CD14-positive monocyte (primary cell): ENCODE data around the gene PTPRN2. TPM values are rescaled to one million over a fixed set of nuclear protein-coding genes. Genes with fewer than 3 reads are reported as not detected.
A peak's percentile ranks its signal among the peaks of the same experiment; 100 is the strongest.

Experiments
- DNase-seq, 3 donors: peaks; one replicate each; pipeline ENCODE4 v3.0.0-alpha.2; 2011 to 2022
- H2AFZ ChIP-seq: 2 replicates; pipeline ENCODE4 v1.6.0; 2012; ENCODE audit warnings: mild to moderate bottlenecking, low read depth, low read length, inconsistent platforms; ENCODE audit not compliant: insufficient read depth, poor library complexity, severe bottlenecking
- H3K27ac ChIP-seq, 2 donors: 1 replicate in 1 of 2; 2 replicates in 1 of 2; pipeline ENCODE4 v1.5.1; 2012 to 2013; ENCODE audit warnings: low read length in 2 of 2, control low read depth in 1 of 2, inconsistent platforms in 1 of 2, low read depth in 1 of 2, mild to moderate bottlenecking in 1 of 2
- H3K27me3 ChIP-seq, 2 donors: one replicate each; pipeline versions ENCODE4 v1.6.0 to v1.6.1; 2011 to 2013; ENCODE audit warnings: low read length in 2 of 2; ENCODE audit not compliant: control insufficient read depth in 2 of 2, insufficient read depth in 2 of 2
- H3K36me3 ChIP-seq, 2 donors: replicated peaks in 1 of 2; 1 replicate in 1 of 2; 2 replicates in 1 of 2; pipeline versions ENCODE4 v1.5.1 to v1.6.1; 2012 to 2013; ENCODE audit warnings: low read length in 2 of 2, control low read depth in 1 of 2, inconsistent platforms in 1 of 2, mild to moderate bottlenecking in 1 of 2; ENCODE audit not compliant: insufficient read depth in 2 of 2, control insufficient read depth in 1 of 2
- H3K4me1 ChIP-seq, 2 donors: 1 replicate in 1 of 2; 2 replicates in 1 of 2; pipeline versions ENCODE4 v1.5.1 to v1.6.1; 2012 to 2013; ENCODE audit warnings: low read length in 2 of 2, control low read depth in 1 of 2, inconsistent platforms in 1 of 2, mild to moderate bottlenecking in 1 of 2, moderate library complexity in 1 of 2; ENCODE audit not compliant: insufficient read depth in 2 of 2, control insufficient read depth in 1 of 2
- H3K4me2 ChIP-seq: replicated peaks from 2 replicates; pipeline ENCODE3; 2012; ENCODE audit warnings: low read length, moderate library complexity, mild to moderate bottlenecking; ENCODE audit not compliant: poor library complexity, severe bottlenecking; ENCODE audit errors: extremely low read depth
- H3K4me3 ChIP-seq, 3 experiments: fragments of 200-600 bp in 1 of 3; sonication (generic) in 1 of 3; replicated peaks in 1 of 3; 1 replicate in 2 of 3; 2 replicates in 1 of 3; pipeline ENCODE4 v1.5.1; 2011 to 2013; ENCODE audit warnings: low read length in 3 of 3, mild to moderate bottlenecking in 3 of 3, control low read depth in 2 of 3, low read depth in 2 of 3, inconsistent platforms in 1 of 3, moderate library complexity in 1 of 3
- H3K79me2 ChIP-seq: 2 replicates; pipeline ENCODE4 v1.6.0; 2012; ENCODE audit warnings: mild to moderate bottlenecking, control low read depth, inconsistent platforms, low read length, moderate library complexity; ENCODE audit not compliant: insufficient read depth
- H3K9ac ChIP-seq: 2 replicates; pipeline ENCODE4 v1.6.0; 2017; ENCODE audit warnings: low read length, mild to moderate bottlenecking; ENCODE audit not compliant: insufficient read depth, poor library complexity, severe bottlenecking
- H3K9me3 ChIP-seq, 2 donors: replicated peaks in 1 of 2; 1 replicate in 1 of 2; 2 replicates in 1 of 2; pipeline versions ENCODE4 v1.5.1 to v1.6.1; 2012 to 2013; ENCODE audit warnings: low read length in 2 of 2, control low read depth in 1 of 2; ENCODE audit not compliant: control insufficient read depth in 1 of 2, insufficient read depth in 1 of 2
- H4K20me1 ChIP-seq: 2 replicates; pipeline ENCODE4 v1.6.0; 2012; ENCODE audit warnings: mild to moderate bottlenecking, low read length, control low read depth, moderate library complexity; ENCODE audit not compliant: insufficient read depth
- H3K27ac Mint-ChIP-seq, 7 donors: one replicate each; pipeline ENCODE4 v1.8.0; 2020; ENCODE audit warnings: mild to moderate bottlenecking in 7 of 7, mixed read lengths in 7 of 7, moderate library complexity in 6 of 7, inconsistent platforms in 2 of 7
- H3K27me3 Mint-ChIP-seq, 3 donors: one replicate each; pipeline ENCODE4 v1.8.0; 2021 to 2022; ENCODE audit warnings: low read depth in 3 of 3, mild to moderate bottlenecking in 3 of 3, mixed read lengths in 3 of 3, moderate library complexity in 3 of 3, inconsistent platforms in 1 of 3
- H3K36me3 Mint-ChIP-seq, 2 donors: one replicate each; pipeline ENCODE4 v1.8.0; 2020; ENCODE audit warnings: mixed read lengths in 2 of 2, inconsistent platforms in 1 of 2, mild to moderate bottlenecking in 1 of 2
- H3K4me1 Mint-ChIP-seq: one replicate; pipeline ENCODE4 v1.8.0; 2020; ENCODE audit warnings: mild to moderate bottlenecking, mixed read lengths
- H3K4me3 Mint-ChIP-seq, 2 donors: one replicate each; pipeline ENCODE4 v1.8.0; 2020; ENCODE audit warnings: mild to moderate bottlenecking in 2 of 2, mixed read lengths in 2 of 2, moderate library complexity in 1 of 2
- H3K9me3 Mint-ChIP-seq, 7 donors: one replicate each; pipeline ENCODE4 v1.8.0; 2020 to 2022; ENCODE audit warnings: mixed read lengths in 7 of 7, mild to moderate bottlenecking in 6 of 7, moderate library complexity in 6 of 7, inconsistent platforms in 2 of 7
- WGBS: methylation state at CpG from one replicate; pipeline ENCODE4 v1.1.5; 2013; ENCODE audit warnings: missing lambda C conversion rate; ENCODE audit not compliant: insufficient coverage; 5-methylcytosine and 5-hydroxymethylcytosine counted together
- intact Hi-C, 2 donors: fragments of 100-400 bp; cut with micrococcal nuclease; formaldehyde crosslinking; loops; one replicate each; pipeline versions ENCODE4 v1.15.0 to v1.15.1; 2023
- polyA plus RNA-seq, 3 donors: library from polyadenylated mRNA; depleted of rRNA in 1 of 3; unstranded in 2 of 3; stranded (reverse) in 1 of 3; fragments of 300-500 nt in 2 of 3; fragments of >200 nt in 1 of 3; fragmentation: Illumina TruSeq in 2 of 3; gene quantifications; 1 replicate in 2 of 3; 2 replicates in 1 of 3; pipeline ENCODE4 v1.2.3, GENCODE V29; 2012 to 2021
- TF ChIP-seq, protein P1 (sequence below): fragments of 200-600 bp; IDR thresholded peaks from one replicate; pipeline ENCODE4 v1.8.0; 2022; ENCODE audit warnings: antibody characterized with exemption, mild to moderate bottlenecking

PTPRN2 gene
- polyA plus RNA-seq, 3 donors, result 0.25 to 1.4 (median 0.97) TPM

DNA sequence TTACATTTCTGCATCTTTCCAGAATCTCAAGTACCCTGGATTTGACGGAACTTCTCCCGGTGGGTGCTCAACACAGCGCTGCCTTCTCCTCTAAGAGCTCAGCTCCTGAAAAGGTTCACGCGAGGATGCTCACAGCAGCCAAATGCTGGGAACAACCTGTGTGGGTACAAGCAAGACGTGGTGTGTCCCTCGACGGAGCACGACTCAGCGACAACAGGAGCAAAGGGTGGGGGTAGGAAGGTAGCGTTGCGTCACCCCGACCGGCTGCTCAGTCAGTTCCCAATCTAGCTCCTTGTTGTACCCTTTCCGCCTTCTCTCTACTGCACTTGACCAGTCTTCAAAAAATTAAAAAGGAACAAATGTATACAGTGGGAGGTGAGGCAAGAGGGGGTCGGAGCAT is 117.3 kb downstream of the PTPRN2 start:
- Histone ChIP-seq H3K36me3 (no peaks in the 10 kb centered on the region), H3K9ac (no peak overlapping the region), H3K27me3 (peaks cover 2 to 10% of the 10 kb centered on the region in 2 donors), H3K4me2 (peak overlapping the region; percentile 41), H4K20me1 (no peaks in the 10 kb centered on the region), H3K79me2 (no peaks in the 10 kb centered on the region), H2AFZ (no peak overlapping the region), H3K9me3 (no peaks in the 10 kb centered on the region), H3K4me1 (peaks cover 40 to 46% of the 10 kb centered on the region in 2 donors), H3K27ac (no peak overlapping the region), H3K4me3 (peak overlapping the region in 1 of 3 experiments; percentile 14)
- intact Hi-C loops, result no loop called here
- peak overlapping the region in 2 of 7 donors; percentile 24 to 59 for H3K27ac Mint-ChIP-seq
- DNase-seq, result peak; percentile 2 to 28 (median 11)
- TF ChIP-seq, protein P1, sequence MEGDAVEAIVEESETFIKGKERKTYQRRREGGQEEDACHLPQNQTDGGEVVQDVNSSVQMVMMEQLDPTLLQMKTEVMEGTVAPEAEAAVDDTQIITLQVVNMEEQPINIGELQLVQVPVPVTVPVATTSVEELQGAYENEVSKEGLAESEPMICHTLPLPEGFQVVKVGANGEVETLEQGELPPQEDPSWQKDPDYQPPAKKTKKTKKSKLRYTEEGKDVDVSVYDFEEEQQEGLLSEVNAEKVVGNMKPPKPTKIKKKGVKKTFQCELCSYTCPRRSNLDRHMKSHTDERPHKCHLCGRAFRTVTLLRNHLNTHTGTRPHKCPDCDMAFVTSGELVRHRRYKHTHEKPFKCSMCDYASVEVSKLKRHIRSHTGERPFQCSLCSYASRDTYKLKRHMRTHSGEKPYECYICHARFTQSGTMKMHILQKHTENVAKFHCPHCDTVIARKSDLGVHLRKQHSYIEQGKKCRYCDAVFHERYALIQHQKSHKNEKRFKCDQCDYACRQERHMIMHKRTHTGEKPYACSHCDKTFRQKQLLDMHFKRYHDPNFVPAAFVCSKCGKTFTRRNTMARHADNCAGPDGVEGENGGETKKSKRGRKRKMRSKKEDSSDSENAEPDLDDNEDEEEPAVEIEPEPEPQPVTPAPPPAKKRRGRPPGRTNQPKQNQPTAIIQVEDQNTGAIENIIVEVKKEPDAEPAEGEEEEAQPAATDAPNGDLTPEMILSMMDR, result no peak
- peaks cover 0 to 2% (median 0%) of the 10 kb centered on the region in 7 donors for H3K9me3 Mint-ChIP-seq
- H3K36me3 Mint-ChIP-seq, result no peaks in the 10 kb centered on the region
- WGBS, result 48% methylated on average over 10 of the region's 16 CpGs
- peaks cover 42% of the 10 kb centered on the region for H3K4me1 Mint-ChIP-seq
- H3K4me3 Mint-ChIP-seq, result peak overlapping the region in 1 of 2 donors; percentile 64
- H3K27me3 Mint-ChIP-seq, result peaks cover 4 to 25% (median 25%) of the 10 kb centered on the region in 3 donors

DNA sequence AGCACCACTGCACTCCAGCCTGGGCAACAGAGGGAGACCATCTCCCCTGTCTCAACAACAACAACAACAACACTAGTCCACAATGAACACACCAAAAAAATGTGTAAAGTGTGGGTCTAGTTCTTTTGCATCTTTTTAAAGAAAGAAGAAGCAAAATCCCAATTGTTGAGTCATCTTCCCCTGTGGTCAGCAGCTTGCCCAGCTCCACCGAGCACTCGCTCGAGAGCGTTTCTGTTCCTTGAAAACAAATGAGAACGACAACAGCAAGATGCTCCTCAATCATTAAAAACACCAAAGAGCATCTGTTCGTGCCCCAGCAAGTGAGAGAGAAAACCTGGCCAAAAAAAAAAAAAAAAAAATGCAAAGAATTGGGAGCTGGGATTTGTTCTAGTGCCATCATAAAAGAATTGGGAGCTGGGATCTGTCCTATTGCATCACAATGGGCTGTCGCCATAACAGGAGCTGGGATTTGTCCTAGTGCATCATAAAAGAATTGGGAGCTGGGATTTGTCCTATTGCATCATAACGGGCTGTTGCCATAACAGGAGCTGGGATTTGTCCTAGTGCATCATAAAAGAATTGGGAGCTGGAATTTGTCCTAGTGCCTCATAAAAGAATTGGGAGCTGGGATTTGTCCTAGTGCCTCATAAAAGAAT is 118.1 kb downstream of the PTPRN2 start:
- H3K27ac ChIP-seq, result no peak overlapping the region
- peak overlapping the region in 3 of 7 donors; percentile 49 to 82 (median 75) for H3K27ac Mint-ChIP-seq
- intact Hi-C loops, result no loop called here
- peaks cover 6 to 23% (median 22%) of the 10 kb centered on the region in 3 donors for H3K27me3 Mint-ChIP-seq
- peaks cover 40 to 46% of the 10 kb centered on the region in 2 donors for H3K4me1 ChIP-seq
- no peak overlapping the region for H3K9ac ChIP-seq
- H3K4me2 ChIP-seq, result peak overlapping the region; percentile 41
- H3K4me3 Mint-ChIP-seq, result peak overlapping the region; percentile 32 to 79
- no peaks in the 10 kb centered on the region for H3K9me3 ChIP-seq
- peak; percentile 4 to 42 (median 27) for DNase-seq
- H3K36me3 Mint-ChIP-seq, result no peaks in the 10 kb centered on the region
- H3K27me3 ChIP-seq, result peaks cover 2 to 10% of the 10 kb centered on the region in 2 donors
- H3K79me2 ChIP-seq, result no peaks in the 10 kb centered on the region
- no peaks in the 10 kb centered on the region for H4K20me1 ChIP-seq
- TF ChIP-seq, protein P1, result no peak
- no peak overlapping the region for H2AFZ ChIP-seq
- WGBS, result 0% methylated on average over 1 of the region's 8 CpGs
- H3K9me3 Mint-ChIP-seq, result peaks cover 0 to 3% (median 1%) of the 10 kb centered on the region in 7 donors
- H3K4me3 ChIP-seq, result peak overlapping the region in 1 of 3 experiments; percentile 41
- H3K4me1 Mint-ChIP-seq, result peaks cover 42% of the 10 kb centered on the region
- no peaks in the 10 kb centered on the region for H3K36me3 ChIP-seq
